ENCODE results near the gene FAH.

DNA sequence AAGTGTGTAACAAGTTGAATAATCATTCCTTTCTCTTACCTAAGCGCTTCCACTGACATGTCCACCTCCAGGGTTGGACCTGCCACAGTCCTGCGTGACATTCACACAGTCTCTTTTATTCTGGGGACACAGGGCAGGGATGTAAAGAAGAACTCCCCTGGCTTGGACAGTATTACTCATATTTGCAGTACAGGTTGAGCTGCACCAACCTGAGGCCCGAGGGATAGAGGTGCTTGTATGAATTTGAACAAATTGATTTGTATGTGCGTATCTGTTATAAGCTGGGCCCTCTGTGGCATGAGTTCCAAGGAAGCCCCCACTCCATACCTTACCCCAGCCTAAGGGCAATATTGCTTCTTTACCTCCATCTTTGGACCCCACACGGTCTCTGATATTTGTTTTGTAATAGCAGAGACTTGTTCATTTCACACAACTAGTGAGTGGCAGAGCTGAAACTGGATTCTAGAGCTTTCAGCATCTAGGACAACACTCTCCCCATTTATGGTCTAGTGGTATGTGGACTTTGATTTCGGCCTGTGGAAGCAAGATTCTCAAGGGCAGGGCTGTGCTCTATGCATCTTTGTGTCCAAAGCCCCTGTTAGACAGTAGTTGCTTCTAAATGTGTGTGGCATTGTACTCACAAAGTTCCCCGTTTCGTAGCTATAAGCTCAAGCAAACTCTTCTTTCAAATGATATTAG is 39.2 kb downstream of the FAH start:
- TF ChIP-seq POLR2A (IDR thresholded peaks at IDR 0.05), result no peak
- TF ChIP-seq, protein P1, sequence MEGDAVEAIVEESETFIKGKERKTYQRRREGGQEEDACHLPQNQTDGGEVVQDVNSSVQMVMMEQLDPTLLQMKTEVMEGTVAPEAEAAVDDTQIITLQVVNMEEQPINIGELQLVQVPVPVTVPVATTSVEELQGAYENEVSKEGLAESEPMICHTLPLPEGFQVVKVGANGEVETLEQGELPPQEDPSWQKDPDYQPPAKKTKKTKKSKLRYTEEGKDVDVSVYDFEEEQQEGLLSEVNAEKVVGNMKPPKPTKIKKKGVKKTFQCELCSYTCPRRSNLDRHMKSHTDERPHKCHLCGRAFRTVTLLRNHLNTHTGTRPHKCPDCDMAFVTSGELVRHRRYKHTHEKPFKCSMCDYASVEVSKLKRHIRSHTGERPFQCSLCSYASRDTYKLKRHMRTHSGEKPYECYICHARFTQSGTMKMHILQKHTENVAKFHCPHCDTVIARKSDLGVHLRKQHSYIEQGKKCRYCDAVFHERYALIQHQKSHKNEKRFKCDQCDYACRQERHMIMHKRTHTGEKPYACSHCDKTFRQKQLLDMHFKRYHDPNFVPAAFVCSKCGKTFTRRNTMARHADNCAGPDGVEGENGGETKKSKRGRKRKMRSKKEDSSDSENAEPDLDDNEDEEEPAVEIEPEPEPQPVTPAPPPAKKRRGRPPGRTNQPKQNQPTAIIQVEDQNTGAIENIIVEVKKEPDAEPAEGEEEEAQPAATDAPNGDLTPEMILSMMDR (IDR thresholded peaks at IDR 0.05), result no peak

Measured in testis (tissue), 2 donors.